SU-DHL-6 (cell line): ENCODE data around the gene TMEM108.

ENCODE experiments used
- H2AFZ ChIP-seq: fragments of 200-600 bp; sonication (generic); 2 replicates; pipeline ENCODE4 v1.6.1; 2014; ENCODE audit warnings: low read depth, mild to moderate bottlenecking, moderate library complexity, mixed read lengths, antibody characterized with exemption, low read length; ENCODE audit not compliant: severe bottlenecking
- H3F3A ChIP-seq: fragments of 200-600 bp; shearing (Covaris generic); 2 replicates; pipeline ENCODE4 v1.6.0; 2016; ENCODE audit warnings: antibody characterized with exemption, mild to moderate bottlenecking; ENCODE audit not compliant: insufficient read depth
- H3K27ac ChIP-seq: fragments of 200-600 bp; sonication (generic); 2 replicates; pipeline ENCODE4 v1.5.1; 2016; ENCODE audit warnings: low read depth, mild to moderate bottlenecking, low read length, moderate library complexity, mixed read lengths
- H3K27me3 ChIP-seq: fragments of 200-600 bp; sonication (generic), shearing (Covaris generic); 2 replicates; pipeline ENCODE4 v1.6.0; 2014; ENCODE audit warnings: mild to moderate bottlenecking, low read length
- H3K36me3 ChIP-seq: fragments of 200-600 bp; sonication (generic); 2 replicates; pipeline ENCODE4 v1.6.1; 2014; ENCODE audit warnings: mild to moderate bottlenecking, low read length, mixed read lengths
- H3K4me2 ChIP-seq: fragments of 300-600, 200-600 bp; shearing (Covaris generic), sonication (generic); 2 replicates; pipeline ENCODE4 v1.6.0; 2014; ENCODE audit warnings: low read length, low read depth, mild to moderate bottlenecking; ENCODE audit not compliant: poor library complexity, severe bottlenecking
- H3K4me3 ChIP-seq: fragments of 200-600 bp; sonication (generic); 2 replicates; pipeline ENCODE4 v1.5.1; 2014; ENCODE audit warnings: antibody characterized with exemption, low read length, mild to moderate bottlenecking, mixed read lengths; ENCODE audit not compliant: insufficient read depth, poor library complexity, severe bottlenecking
- H3K79me2 ChIP-seq: fragments of 200-600 bp; sonication (generic); 2 replicates; pipeline ENCODE4 v1.6.1; 2014; ENCODE audit warnings: mild to moderate bottlenecking, low read length, moderate library complexity; ENCODE audit not compliant: insufficient read depth
- H3K9ac ChIP-seq: fragments of 200-600 bp; sonication (generic); 2 replicates; pipeline ENCODE4 v1.7.0; 2014; ENCODE audit warnings: mild to moderate bottlenecking, low read length
- H3K9me2 ChIP-seq: fragments of 200-600 bp; sonication (generic); replicated peaks from 2 replicates; pipeline ENCODE4 v1.6.1; 2014; ENCODE audit warnings: low read length; ENCODE audit not compliant: insufficient read depth
- H3K9me3 ChIP-seq: fragments of 200-600 bp; sonication (generic); 2 replicates; pipeline ENCODE4 v1.6.1; 2014; ENCODE audit warnings: low read length, mixed read lengths; ENCODE audit not compliant: insufficient read depth
- H4K20me1 ChIP-seq: fragments of 200-600 bp; sonication (generic); 2 replicates; pipeline ENCODE4 v1.6.1; 2014; ENCODE audit warnings: low read depth, mild to moderate bottlenecking, antibody characterized with exemption, low read length, moderate library complexity, mixed read lengths
- CTCF ChIP-seq: fragments of 200-600 bp; sonication (generic); IDR thresholded peaks from one replicate; pipeline ENCODE4 v1.5.1; 2017; ENCODE audit warnings: antibody characterized with exemption, mild to moderate bottlenecking, low read length, moderate library complexity; ENCODE audit not compliant: insufficient read depth, poor library complexity, severe bottlenecking
- EZH2phosphoT487 ChIP-seq: fragments of 200-600 bp; sonication (generic), shearing (Covaris generic); conservative IDR thresholded peaks from 2 replicates; pipeline ENCODE4 v1.6.1; 2018; ENCODE audit warnings: mild to moderate bottlenecking, antibody characterized with exemption, low read length, moderate library complexity, mixed read lengths

Gene TMEM108

GRCh38 chr3:133197619-133198018 is 159.4 kb downstream of the TMEM108 start:
- no peaks in the 10 kb centered on the region for H3K9me2 ChIP-seq
- no peaks in the 10 kb centered on the region for H3K79me2 ChIP-seq
- H3K4me2 ChIP-seq: no peak overlapping the region
- H3F3A ChIP-seq: no peaks in the 10 kb centered on the region
- H3K27me3 ChIP-seq: no peaks in the 10 kb centered on the region
- no peak overlapping the region for H3K9ac ChIP-seq
- no peak overlapping the region for H2AFZ ChIP-seq
- TF ChIP-seq CTCF (no peak), EZH2phosphoT487 (no peak)
- H3K4me3 ChIP-seq: no peak overlapping the region
- H3K27ac ChIP-seq: no peak overlapping the region
- H3K9me3 ChIP-seq: no peaks in the 10 kb centered on the region
- H3K36me3 ChIP-seq: no peaks in the 10 kb centered on the region
- no peaks in the 10 kb centered on the region for H4K20me1 ChIP-seq

DNA sequence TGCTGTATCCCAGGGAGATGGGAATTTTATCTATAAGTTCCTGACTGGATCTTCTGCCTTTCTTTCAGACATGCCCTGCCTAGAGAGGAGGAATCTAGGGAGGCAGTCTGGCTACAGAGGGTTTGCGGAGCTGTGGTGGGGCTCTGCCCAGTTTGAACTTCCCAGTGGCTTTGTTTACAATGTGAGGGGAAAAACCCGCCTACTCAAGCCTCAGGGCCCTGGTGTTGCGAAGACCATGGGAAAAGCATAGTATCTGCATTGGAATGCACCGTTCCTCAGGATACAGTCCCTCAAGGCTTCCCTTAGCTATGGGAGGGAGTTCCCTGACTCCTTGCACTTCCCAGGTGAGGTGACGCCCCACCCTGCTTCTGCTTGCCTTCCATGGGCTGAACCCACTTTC is 168.7 kb downstream of the TMEM108 start:
- Histone ChIP-seq H3K79me2 (no peaks in the 10 kb centered on the region), H3K9me3 (no peaks in the 10 kb centered on the region), H3K27ac (no peak overlapping the region), H3F3A (no peaks in the 10 kb centered on the region), H3K9me2 (no peaks in the 10 kb centered on the region), H3K4me3 (no peak overlapping the region), H2AFZ (no peak overlapping the region), H3K27me3 (no peaks in the 10 kb centered on the region), H3K36me3 (no peaks in the 10 kb centered on the region), H3K9ac (no peak overlapping the region), H4K20me1 (no peaks in the 10 kb centered on the region), H3K4me2 (no peak overlapping the region)
- TF ChIP-seq CTCF (no peak), EZH2phosphoT487 (no peak)

- no peaks in the 10 kb centered on the region for H3K79me2 ChIP-seq
These were observed 170.0 kb downstream of the TMEM108 start for GRCh38 chr3:133208184-133208583.

More at GRCh38 chr3:133208184-133208583, 170.0 kb downstream of the TMEM108 start:
- H3K4me2 ChIP-seq: no peak overlapping the region
- no peak overlapping the region for H3K9ac ChIP-seq
- no peaks in the 10 kb centered on the region for H4K20me1 ChIP-seq
- H3K27me3 ChIP-seq: no peaks in the 10 kb centered on the region
- H3K36me3 ChIP-seq: no peaks in the 10 kb centered on the region
- H3K9me2 ChIP-seq: no peaks in the 10 kb centered on the region
- no peak overlapping the region for H2AFZ ChIP-seq
- no peaks in the 10 kb centered on the region for H3K9me3 ChIP-seq
- H3K4me3 ChIP-seq: no peak overlapping the region
- TF ChIP-seq CTCF: no peak
- TF ChIP-seq EZH2phosphoT487: no peak
- no peaks in the 10 kb centered on the region for H3F3A ChIP-seq
- H3K27ac ChIP-seq: no peak overlapping the region
